SK-N-SH treated with all-trans-retinoic acid at 6 μM for 48 hours (cell line): ENCODE measurements around the gene C1orf198.

Experiments used
- ESRRG ChIP-seq: fragments of 250-450 bp; sonication (Bioruptor Pico); IDR thresholded peaks from 2 replicates; pipeline ENCODE4 v1.6.1; 2021; ENCODE audit warnings: mild to moderate bottlenecking
- PATZ1 ChIP-seq: fragments of 250-450 bp; sonication (Bioruptor Pico); IDR thresholded peaks from 2 replicates; pipeline ENCODE4 v1.8.0; 2020; ENCODE audit warnings: mild to moderate bottlenecking, moderate library complexity, borderline replicate concordance
- PPARA ChIP-seq: fragments of 250-450 bp; sonication (Bioruptor Pico); IDR thresholded peaks from 2 replicates; pipeline ENCODE4 v1.5.0; 2020; ENCODE audit warnings: mild to moderate bottlenecking, borderline replicate concordance
- RARB ChIP-seq: fragments of 250-450 bp; sonication (Bioruptor Pico); IDR thresholded peaks from 2 replicates; pipeline ENCODE4 v1.8.0; 2021; ENCODE audit warnings: mild to moderate bottlenecking, moderate library complexity
- SNAI2 ChIP-seq: fragments of 250-450 bp; sonication (Bioruptor Pico); IDR thresholded peaks from 2 replicates; pipeline ENCODE4 v1.5.0; 2020; ENCODE audit warnings: mild to moderate bottlenecking, moderate library complexity
- TCF4 ChIP-seq: fragments of 250-450 bp; sonication (Bioruptor Pico); IDR thresholded peaks from 2 replicates; pipeline ENCODE4 v1.8.0; 2021; ENCODE audit warnings: mild to moderate bottlenecking, moderate library complexity, borderline replicate concordance
- ZC3H10 ChIP-seq: fragments of 250-450 bp; sonication (Bioruptor Pico); IDR thresholded peaks from 2 replicates; pipeline ENCODE4 v1.5.1; 2021; ENCODE audit warnings: mild to moderate bottlenecking, moderate library complexity
- ZFP3 ChIP-seq: fragments of 250-450 bp; sonication (Bioruptor Pico); IDR thresholded peaks from 2 replicates; pipeline ENCODE4 v1.5.0; 2020; ENCODE audit warnings: mild to moderate bottlenecking, moderate library complexity
- ZNF8 ChIP-seq: fragments of 450-650 bp; formaldehyde crosslinking; IDR thresholded peaks from 2 replicates; pipeline ENCODE4 v1.5.0; 2020; ENCODE audit warnings: mild to moderate bottlenecking, moderate library complexity

GRCh38 chr1:230824919-230825721, 43.2 kb downstream of the C1orf198 start:
- no peak for TF ChIP-seq RARB (CRISPR knock-in tag)
- TF ChIP-seq ZFP3 (CRISPR knock-in tag): no peak
- no peak for TF ChIP-seq ZNF8 (CRISPR knock-in tag)
- TF ChIP-seq ZC3H10: no peak
- TF ChIP-seq ESRRG (CRISPR knock-in tag): no peak
- no peak for TF ChIP-seq PATZ1 (CRISPR knock-in tag)
- TF ChIP-seq PPARA: no peak
- no peak for TF ChIP-seq SNAI2 (CRISPR knock-in tag)
- no peak for TF ChIP-seq TCF4
